Measurements from ENCODE around the gene ITGB8.
A peak's percentile ranks its signal among the peaks of the same experiment; 100 is the strongest.
"Not testable (repeated sequence)": the region's sequence is repeated elsewhere in the genome, so short reads cannot be mapped to it uniquely, and the experiment has no call there.

Gene ITGB8

DNA sequence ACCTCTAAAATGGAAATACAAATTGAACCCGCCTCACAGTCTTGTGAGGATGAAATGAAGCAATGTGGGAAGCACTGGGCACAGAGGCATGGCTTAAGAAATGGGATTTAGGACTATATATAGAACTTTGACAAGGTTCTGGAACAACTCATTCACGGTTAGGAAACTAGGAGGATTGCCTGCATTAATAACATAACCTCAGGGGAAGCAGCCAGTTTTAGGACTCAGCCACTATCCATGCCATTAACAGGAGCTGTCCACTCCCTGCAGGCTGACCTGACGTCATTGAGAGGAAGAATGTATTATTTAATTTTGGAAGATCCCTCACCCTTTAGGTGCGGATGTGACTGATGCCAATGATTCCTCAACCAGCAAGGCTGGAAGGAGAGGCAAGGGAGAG is 34.8 kb downstream of the ITGB8 start:
- H3K4me3 ChIP-seq (ENCODE audit: low read length): no peak overlapping the region
- DNase-seq (ENCODE audit: low read depth): peak; percentile 48
- TF ChIP-seq, protein P1, sequence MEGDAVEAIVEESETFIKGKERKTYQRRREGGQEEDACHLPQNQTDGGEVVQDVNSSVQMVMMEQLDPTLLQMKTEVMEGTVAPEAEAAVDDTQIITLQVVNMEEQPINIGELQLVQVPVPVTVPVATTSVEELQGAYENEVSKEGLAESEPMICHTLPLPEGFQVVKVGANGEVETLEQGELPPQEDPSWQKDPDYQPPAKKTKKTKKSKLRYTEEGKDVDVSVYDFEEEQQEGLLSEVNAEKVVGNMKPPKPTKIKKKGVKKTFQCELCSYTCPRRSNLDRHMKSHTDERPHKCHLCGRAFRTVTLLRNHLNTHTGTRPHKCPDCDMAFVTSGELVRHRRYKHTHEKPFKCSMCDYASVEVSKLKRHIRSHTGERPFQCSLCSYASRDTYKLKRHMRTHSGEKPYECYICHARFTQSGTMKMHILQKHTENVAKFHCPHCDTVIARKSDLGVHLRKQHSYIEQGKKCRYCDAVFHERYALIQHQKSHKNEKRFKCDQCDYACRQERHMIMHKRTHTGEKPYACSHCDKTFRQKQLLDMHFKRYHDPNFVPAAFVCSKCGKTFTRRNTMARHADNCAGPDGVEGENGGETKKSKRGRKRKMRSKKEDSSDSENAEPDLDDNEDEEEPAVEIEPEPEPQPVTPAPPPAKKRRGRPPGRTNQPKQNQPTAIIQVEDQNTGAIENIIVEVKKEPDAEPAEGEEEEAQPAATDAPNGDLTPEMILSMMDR (IDR thresholded peaks at IDR 0.05; ENCODE audit: insufficient read depth, low read depth, low read length, missing control alignments): no peak

DNA sequence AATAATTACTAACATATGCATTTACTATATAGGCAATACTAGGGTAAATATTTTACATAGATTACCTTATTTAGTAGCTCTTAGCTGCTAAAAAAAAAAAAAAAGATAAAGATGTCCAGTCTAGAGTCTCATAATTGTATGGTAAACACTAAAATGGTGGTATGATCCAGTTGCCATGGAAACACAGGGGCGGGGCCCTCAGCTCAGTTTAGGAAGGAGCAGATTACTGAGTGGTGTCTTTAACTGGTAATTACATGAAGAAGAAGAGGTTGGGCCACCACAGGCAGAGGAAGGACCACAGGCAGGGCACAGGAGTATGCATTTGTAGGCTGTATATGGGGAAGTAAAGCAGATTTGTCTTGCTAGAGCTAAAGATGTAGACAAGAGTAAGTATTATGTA is 43.7 kb downstream of the ITGB8 start:
- no peak for DNase-seq (ENCODE audit: low read depth)
- TF ChIP-seq, protein P1 (IDR thresholded peaks at IDR 0.05; ENCODE audit: insufficient read depth, low read depth, low read length, missing control alignments): no peak

DNA sequence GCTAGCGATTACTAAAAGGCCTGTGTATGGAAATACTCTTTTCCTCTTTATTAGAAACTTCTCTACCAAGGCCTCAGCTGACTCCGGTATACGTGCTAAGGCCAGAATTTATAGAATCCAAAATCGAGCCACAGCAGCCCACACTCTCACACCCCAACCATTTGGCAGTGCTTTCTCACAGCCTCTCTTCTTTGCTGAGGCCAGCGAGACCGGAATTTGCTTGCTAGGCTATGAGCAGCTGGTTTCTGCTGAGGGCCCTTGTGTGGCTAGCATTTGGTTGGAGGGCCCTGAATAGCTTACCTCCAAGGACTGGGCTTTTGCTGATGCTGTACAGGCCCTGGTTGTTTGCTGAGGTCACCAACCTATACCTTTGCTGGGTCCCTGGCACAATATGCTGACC is 46.1 kb downstream of the ITGB8 start:
- TF ChIP-seq, protein P1 (IDR thresholded peaks at IDR 0.05; ENCODE audit: insufficient read depth, low read depth, low read length, missing control alignments): no peak
- no peak for DNase-seq (ENCODE audit: low read depth)

More for the DNA sequence above, 43.7 kb downstream of the ITGB8 start:
- H3K4me3 ChIP-seq (ENCODE audit: low read length): no peak overlapping the region

DNA sequence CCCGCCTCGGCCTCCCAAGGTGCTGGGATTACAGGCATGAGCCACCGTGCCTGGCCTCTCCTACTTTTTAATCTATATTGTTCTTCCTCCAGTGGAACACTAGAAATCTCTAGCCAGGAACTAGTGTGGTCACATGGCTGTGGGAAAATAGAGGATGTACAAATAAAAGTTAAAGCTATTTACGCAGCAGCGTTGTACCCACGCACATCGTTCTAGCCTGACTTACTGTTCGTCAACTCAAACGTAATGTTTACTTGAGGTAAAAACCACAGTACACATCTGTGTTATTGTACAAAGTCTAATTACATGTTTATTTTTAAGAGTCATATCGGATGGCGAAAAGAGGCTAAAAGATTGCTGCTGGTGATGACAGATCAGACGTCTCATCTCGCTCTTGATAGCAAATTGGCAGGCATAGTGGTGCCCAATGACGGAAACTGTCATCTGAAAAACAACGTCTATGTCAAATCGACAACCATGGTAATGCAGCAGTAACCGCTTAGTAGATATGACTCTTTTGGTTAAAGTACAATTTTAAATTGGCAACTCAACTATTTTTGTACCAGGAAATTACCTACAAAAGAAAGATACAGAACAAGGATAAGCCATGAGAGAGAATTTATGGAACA is 50.8 kb downstream of the ITGB8 start:
- H3K4me3 ChIP-seq (ENCODE audit: low read length): no peak overlapping the region
- DNase-seq (ENCODE audit: low read depth): no peak
- TF ChIP-seq, protein P1 (IDR thresholded peaks at IDR 0.05; ENCODE audit: insufficient read depth, low read depth, low read length, missing control alignments): no peak

More for the DNA sequence above, 46.1 kb downstream of the ITGB8 start:
- H3K4me3 ChIP-seq (ENCODE audit: low read length): no peak overlapping the region

DNA sequence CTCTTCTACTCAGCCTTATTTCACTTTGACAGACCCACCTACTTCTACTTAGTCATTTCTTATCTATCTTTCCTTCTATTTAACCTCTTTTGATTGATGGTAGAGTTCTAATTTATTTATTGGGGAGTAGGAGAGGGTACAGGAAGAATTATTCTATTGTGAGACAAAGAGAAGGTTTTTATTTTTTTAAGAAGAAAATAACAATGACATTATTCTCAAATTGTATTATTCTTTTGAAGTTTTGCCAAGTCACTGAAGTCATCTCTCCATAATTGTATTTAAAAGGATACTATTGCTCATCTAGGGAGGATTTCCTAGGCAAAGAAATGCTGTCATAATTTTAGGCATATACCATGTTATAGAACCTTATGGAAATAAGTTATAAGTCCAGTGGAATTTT is 52.7 kb downstream of the ITGB8 start:
- TF ChIP-seq, protein P1 (IDR thresholded peaks at IDR 0.05; ENCODE audit: insufficient read depth, low read depth, low read length, missing control alignments): no peak
- DNase-seq (ENCODE audit: low read depth): no peak
- H3K4me3 ChIP-seq (ENCODE audit: low read length): no peak overlapping the region

DNA sequence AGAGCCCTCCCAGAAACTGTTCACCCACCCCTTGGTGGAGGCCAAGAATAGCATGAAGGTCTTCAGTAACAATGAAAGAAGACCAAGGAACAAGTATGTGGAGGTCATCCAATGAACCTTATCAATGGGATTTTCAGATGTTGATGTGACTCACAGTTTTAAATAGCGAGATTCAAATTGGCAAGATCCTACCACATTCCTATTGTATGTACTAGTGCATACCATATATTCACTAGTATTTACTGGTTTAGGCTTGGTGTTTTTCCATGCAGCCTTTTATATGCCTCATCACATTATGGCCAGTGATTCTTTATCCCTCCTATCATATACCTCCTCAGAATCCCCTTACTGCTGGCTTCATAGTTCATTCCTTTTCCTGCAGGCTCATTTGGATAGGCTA is 54.4 kb downstream of the ITGB8 start:
- no peak overlapping the region for H3K4me3 ChIP-seq (ENCODE audit: low read length)
- TF ChIP-seq, protein P1 (IDR thresholded peaks at IDR 0.05; ENCODE audit: insufficient read depth, low read depth, low read length, missing control alignments): no peak
- peak; percentile 70 for DNase-seq (ENCODE audit: low read depth)

DNA sequence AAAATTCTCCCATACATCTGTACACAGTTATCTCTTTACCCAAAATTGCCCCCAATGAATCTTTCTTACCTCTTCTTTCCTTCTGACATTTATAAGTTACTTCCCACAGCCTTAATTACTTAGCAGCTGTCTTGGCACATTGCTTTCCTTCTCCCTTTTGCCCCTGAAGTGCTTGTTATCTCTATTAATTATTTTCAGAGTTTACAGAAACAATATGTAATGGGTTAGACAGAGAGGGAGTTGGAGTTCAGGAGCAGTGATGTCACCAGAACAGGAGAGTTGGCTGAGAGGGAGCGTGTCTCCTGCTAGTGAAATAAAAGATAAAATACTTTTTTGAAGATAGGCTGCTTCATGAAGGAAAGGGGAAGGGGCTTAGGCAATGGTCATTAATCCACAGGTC is 57.4 kb downstream of the ITGB8 start:
- no peak overlapping the region for H3K4me3 ChIP-seq (ENCODE audit: low read length)
- TF ChIP-seq, protein P1 (IDR thresholded peaks at IDR 0.05; ENCODE audit: insufficient read depth, low read depth, low read length, missing control alignments): no peak
- no peak for DNase-seq (ENCODE audit: low read depth)

DNA sequence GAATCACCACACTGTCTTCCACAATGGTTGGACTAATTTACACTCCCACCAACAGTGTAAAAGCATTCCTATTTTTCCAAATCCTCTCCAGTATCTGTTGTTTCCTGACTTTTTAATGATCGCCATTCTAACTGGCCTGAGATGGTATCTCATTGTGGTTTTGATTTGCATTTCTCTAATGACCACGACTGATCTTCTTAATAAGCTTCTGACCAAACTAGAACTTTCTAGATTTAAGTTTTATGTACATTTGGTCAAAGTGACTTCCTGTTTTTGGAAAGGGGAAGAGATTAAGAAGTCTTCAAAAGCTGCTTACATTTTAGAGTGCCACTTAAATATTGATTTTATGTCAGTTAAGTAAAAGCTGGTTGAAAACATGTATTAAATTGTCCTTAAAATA is 58.5 kb downstream of the ITGB8 start:
- not testable (repeated sequence) for DNase-seq (ENCODE audit: low read depth); H3K4me3 ChIP-seq (ENCODE audit: low read length)
